SK-N-SH (cell line): ENCODE results near the gene CNDP2. TPM values are rescaled to one million over a fixed set of nuclear protein-coding genes. Genes with fewer than 3 reads are reported as not detected.

Experiments used
- CTCF ChIA-PET: fragments of 300-600, 350-600 bp; formaldehyde crosslinking; extraction: SDS; loops from one replicate; lab custom pipeline; 2021; lab: Yijun Ruan, JAX
- POLR2A ChIA-PET: fragments of 350-600 bp; sonication (Branson Sonifier 250); formaldehyde crosslinking; extraction: SDS; loops from one replicate; lab custom pipeline; 2020; ENCODE audit warnings: antibody characterized with exemption, inconsistent platforms; lab: Yijun Ruan, JAX
- DNase-seq: peaks from one replicate; pipeline ENCODE4 v3.0.0; 2012
- H2AFZ ChIP-seq: fragments of 200-600 bp; sonication (generic); 2 replicates; pipeline ENCODE4 v1.8.1; 2016; ENCODE audit warnings: antibody characterized with exemption, mild to moderate bottlenecking, low read depth
- H3F3A ChIP-seq: fragments of 200-600 bp; sonication (generic); replicated peaks from 2 replicates; pipeline ENCODE3; 2016; ENCODE audit warnings: antibody characterized with exemption, mild to moderate bottlenecking; ENCODE audit not compliant: insufficient read depth
- H3K27ac ChIP-seq, 2 experiments: fragments of 200-500 bp in 1 of 2; fragments of 200-600 bp in 1 of 2; sonication (Bioruptor generic) in 1 of 2; sonication (generic), shearing (Covaris generic) in 1 of 2; 2 replicates each; pipeline versions ENCODE4 v1.5.1 to v1.6.1; 2014 to 2016; ENCODE audit warnings: low read depth in 2 of 2, inconsistent platforms in 1 of 2, low read length in 1 of 2, mild to moderate bottlenecking in 1 of 2, mixed read lengths in 1 of 2
- H3K27me3 ChIP-seq: fragments of 200-600 bp; sonication (generic), shearing (Covaris generic); 2 replicates; pipeline ENCODE4 v1.6.1; 2016; ENCODE audit warnings: mixed run types; ENCODE audit not compliant: insufficient read depth
- H3K36me3 ChIP-seq, 2 experiments: fragments of 200-500 bp in 1 of 2; fragments of 200-600 bp in 1 of 2; sonication (Bioruptor generic) in 1 of 2; sonication (generic) in 1 of 2; replicated peaks in 1 of 2; 2 replicates each; pipeline versions ENCODE3 to v1.5.1; 2014 to 2016; ENCODE audit warnings: low read length in 1 of 2, mild to moderate bottlenecking in 1 of 2; ENCODE audit not compliant: insufficient read depth in 2 of 2, control insufficient read depth in 1 of 2
- H3K4me1 ChIP-seq, 2 experiments: fragments of 200-500 bp in 1 of 2; fragments of 200-600 bp in 1 of 2; sonication (Bioruptor generic) in 1 of 2; sonication (generic), shearing (Covaris generic) in 1 of 2; 2 replicates each; pipeline versions ENCODE4 v1.5.1 to v1.6.1; 2014 to 2016; ENCODE audit warnings: low read depth in 1 of 2, low read length in 1 of 2, mixed run types in 1 of 2; ENCODE audit not compliant: insufficient read depth in 2 of 2, control insufficient read depth in 1 of 2
- H3K4me2 ChIP-seq: fragments of 200-600 bp; sonication (generic), shearing (Covaris generic); 2 replicates; pipeline ENCODE4 v1.6.1; 2017; ENCODE audit warnings: mixed run types
- H3K4me3 ChIP-seq, 2 experiments: fragments of 200-500 bp in 1 of 2; fragments of 200-600 bp in 1 of 2; sonication (Bioruptor generic) in 1 of 2; sonication (generic), shearing (Covaris generic) in 1 of 2; 2 replicates each; pipeline versions ENCODE4 v1.5.1 to v1.8.1; 2014 to 2016; ENCODE audit warnings: low read depth in 2 of 2, inconsistent platforms in 1 of 2, low read length in 1 of 2, mild to moderate bottlenecking in 1 of 2, mixed read lengths in 1 of 2, moderate library complexity in 1 of 2
- H3K79me2 ChIP-seq: fragments of 200-600 bp; sonication (generic); 2 replicates; pipeline ENCODE4 v1.8.1; 2017; ENCODE audit warnings: mild to moderate bottlenecking; ENCODE audit not compliant: insufficient read depth
- H3K9ac ChIP-seq: fragments of 200-600 bp; sonication (generic); 2 replicates; pipeline ENCODE4 v1.6.1; 2017; ENCODE audit warnings: mixed run types
- H3K9me2 ChIP-seq: fragments of 200-600 bp; sonication (generic); 2 replicates; pipeline ENCODE4 v1.6.1; 2017; ENCODE audit warnings: mixed run types
- H3K9me3 ChIP-seq: fragments of 200-600 bp; sonication (generic); 2 replicates; pipeline ENCODE4 v1.6.1; 2017; ENCODE audit warnings: mixed run types, mild to moderate bottlenecking, moderate library complexity
- H4K20me1 ChIP-seq: fragments of 200-600 bp; sonication (generic); 2 replicates; pipeline ENCODE4 v1.6.1; 2017; ENCODE audit warnings: mild to moderate bottlenecking, mixed run types; ENCODE audit not compliant: insufficient read depth
- CHD2 ChIP-seq: fragments of 150-350 bp; IDR thresholded peaks from 2 replicates; pipeline ENCODE4 v1.6.1; 2018; ENCODE audit warnings: low read length; ENCODE audit not compliant: partially characterized antibody
- ELF1 ChIP-seq: IDR thresholded peaks from 2 replicates; pipeline ENCODE4 v1.4.0; 2012
- EZH2phosphoT487 ChIP-seq: fragments of 200-600 bp; sonication (generic); IDR thresholded peaks from 2 replicates; pipeline ENCODE4 v1.6.1; 2017; ENCODE audit warnings: low read depth, mixed run types, mild to moderate bottlenecking, antibody characterized with exemption, moderate library complexity, borderline replicate concordance
- FOXJ3 ChIP-seq: sonication (generic); formaldehyde crosslinking; IDR thresholded peaks from 2 replicates; pipeline ENCODE4 v1.5.1; 2020; ENCODE audit warnings: mild to moderate bottlenecking, missing genetic modification reagents
- GABPA ChIP-seq: IDR thresholded peaks from 2 replicates; pipeline ENCODE4 v1.4.0; 2012; ENCODE audit warnings: low read depth, mild to moderate bottlenecking
- GATA2 ChIP-seq: sonication (generic); formaldehyde crosslinking; IDR thresholded peaks from 2 replicates; pipeline ENCODE4 v1.5.0; 2020; ENCODE audit warnings: mild to moderate bottlenecking, missing genetic modification reagents
- IRF3 ChIP-seq: fragments of 150-350 bp; IDR thresholded peaks from 2 replicates; pipeline ENCODE4 v1.6.1; 2016; ENCODE audit warnings: mild to moderate bottlenecking, low read depth, low read length
- JUND ChIP-seq: IDR thresholded peaks from 2 replicates; pipeline ENCODE4 v1.4.0; 2012
- NFIC ChIP-seq: IDR thresholded peaks from 2 replicates; pipeline ENCODE4 v1.4.0; 2012; ENCODE audit warnings: borderline replicate concordance
- NRF1 ChIP-seq: IDR thresholded peaks from 2 replicates; pipeline ENCODE4 v1.6.1; 2012; ENCODE audit warnings: low read depth, mild to moderate bottlenecking, low read length
- PBX3 ChIP-seq: IDR thresholded peaks from 2 replicates; pipeline ENCODE4; 2012
- RAD21 ChIP-seq: IDR thresholded peaks from 2 replicates; pipeline ENCODE4 v1.6.1; 2012; ENCODE audit warnings: mild to moderate bottlenecking, low read length
- REST ChIP-seq: IDR thresholded peaks from 2 replicates; pipeline ENCODE4 v1.6.1; 2012; ENCODE audit warnings: mild to moderate bottlenecking, low read depth, low read length, moderate library complexity
- RFX5 ChIP-seq: IDR thresholded peaks from 2 replicates; pipeline ENCODE4 v1.6.1; 2012; ENCODE audit warnings: mild to moderate bottlenecking, improper control_type of control experiment, low read length
- SIN3A ChIP-seq: IDR thresholded peaks from 2 replicates; pipeline ENCODE4 v1.6.1; 2012; ENCODE audit warnings: low read depth, mild to moderate bottlenecking, low read length, moderate library complexity, borderline replicate concordance
- TAF1 ChIP-seq: IDR thresholded peaks from 2 replicates; pipeline ENCODE4 v1.6.1; 2012; ENCODE audit warnings: low read depth, mild to moderate bottlenecking, low read length, moderate library complexity, borderline replicate concordance
- TCF12 ChIP-seq: IDR thresholded peaks from 2 replicates; pipeline ENCODE4 v1.4.0; 2012
- USF1 ChIP-seq: IDR thresholded peaks from 2 replicates; pipeline ENCODE4 v1.4.0; 2012; ENCODE audit warnings: low read depth, borderline replicate concordance
- USF2 ChIP-seq: fragments of 150-350 bp; IDR thresholded peaks from 2 replicates; pipeline ENCODE4 v1.6.1; 2017; ENCODE audit warnings: antibody characterized with exemption, low read length, low read depth, borderline replicate concordance
- YY1 ChIP-seq: IDR thresholded peaks from 2 replicates; pipeline ENCODE4 v1.4.0; 2012; ENCODE audit warnings: low read depth, mild to moderate bottlenecking
- WGBS: methylation state at CpG from one replicate; pipeline ENCODE4 v1.1.6; 2017; ENCODE audit warnings: low lambda C conversion rate; 5-methylcytosine and 5-hydroxymethylcytosine counted together
- polyA plus RNA-seq, 3 experiments: library from polyadenylated mRNA; depleted of rRNA; stranded (reverse); fragments of >200 nt; gene quantifications; 2 replicates each; pipeline ENCODE4 v1.2.3, GENCODE V29; 2012

Gene CNDP2
- polyA plus RNA-seq, 1 of the 3 experiments (the other 2 are of a cell fraction), result 78.5 TPM

GRCh38 chr18:74468547-74469061, 27.6 kb upstream of the CNDP2 start:
- no peak for TF ChIP-seq EZH2phosphoT487
- no peak for TF ChIP-seq TAF1
- TF ChIP-seq GATA2 (CRISPR knock-in tag), result no peak
- no peak for TF ChIP-seq ELF1
- TF ChIP-seq USF2, result no peak
- no peak for TF ChIP-seq SIN3A
- TF ChIP-seq CHD2, result no peak
- TF ChIP-seq RFX5, result no peak
- TF ChIP-seq YY1, result no peak
- no peak for TF ChIP-seq NRF1
- TF ChIP-seq JUND, result no peak
- no peak for TF ChIP-seq PBX3
- no peak for TF ChIP-seq GABPA
- TF ChIP-seq TCF12, result no peak
- no peak for TF ChIP-seq RAD21
- no peak for TF ChIP-seq NFIC
- no peak for TF ChIP-seq REST
- TF ChIP-seq FOXJ3 (CRISPR knock-in tag), result no peak
- TF ChIP-seq IRF3, result no peak
- TF ChIP-seq USF1, result no peak
- TF ChIP-seq, all 33 proteins: peak for 0
- Histone ChIP-seq H3K4me2 (no peak overlapping the region), H2AFZ (no peak overlapping the region), H3K27ac (no peak overlapping the region), H3K9me3 (no peaks in the 10 kb centered on the region), H3F3A (no peaks in the 10 kb centered on the region), H3K36me3 (no peaks in the 10 kb centered on the region), H3K27me3 (peaks cover 14% of the 10 kb centered on the region; the same call in 1 of the 2 replicates), H3K4me1 (no peaks in the 10 kb centered on the region), H3K9ac (no peak overlapping the region), H3K4me3 (no peak overlapping the region), H4K20me1 (no peaks in the 10 kb centered on the region), H3K9me2 (no peaks in the 10 kb centered on the region), H3K79me2 (no peaks in the 10 kb centered on the region)
- ChIA-PET CTCF (no interaction called here), POLR2A (no interaction called here)
- WGBS, result 2% methylated on average over 3 of the region's 3 CpGs
- no peak for DNase-seq
